Epithelial cell of proximal tubule (primary cell): ENCODE data around the gene TMEM147. TPM values are rescaled to one million over a fixed set of nuclear protein-coding genes. Genes with fewer than 3 reads are reported as not detected.

Source experiments
- DNase-seq: peaks from one replicate; pipeline ENCODE4 v3.0.0-alpha.2; 2011; ENCODE audit warnings: low read depth
- H3K4me3 ChIP-seq: 2 replicates; pipeline ENCODE4 v1.5.1; 2011; ENCODE audit warnings: low read depth, mild to moderate bottlenecking, low read length
- CTCF ChIP-seq: conservative IDR thresholded peaks from 2 replicates; pipeline ENCODE4 v1.5.1; 2012; ENCODE audit warnings: low read depth, mild to moderate bottlenecking, low read length
- total RNA-seq: library from RNA; depleted of rRNA; stranded (reverse); fragments of >200 nt; gene quantifications from 2 replicates; pipeline ENCODE4 v1.2.3, GENCODE V29; 2015

TMEM147 gene
- total RNA-seq, 1 donor from 2014 or later, result 167 TPM

DNA sequence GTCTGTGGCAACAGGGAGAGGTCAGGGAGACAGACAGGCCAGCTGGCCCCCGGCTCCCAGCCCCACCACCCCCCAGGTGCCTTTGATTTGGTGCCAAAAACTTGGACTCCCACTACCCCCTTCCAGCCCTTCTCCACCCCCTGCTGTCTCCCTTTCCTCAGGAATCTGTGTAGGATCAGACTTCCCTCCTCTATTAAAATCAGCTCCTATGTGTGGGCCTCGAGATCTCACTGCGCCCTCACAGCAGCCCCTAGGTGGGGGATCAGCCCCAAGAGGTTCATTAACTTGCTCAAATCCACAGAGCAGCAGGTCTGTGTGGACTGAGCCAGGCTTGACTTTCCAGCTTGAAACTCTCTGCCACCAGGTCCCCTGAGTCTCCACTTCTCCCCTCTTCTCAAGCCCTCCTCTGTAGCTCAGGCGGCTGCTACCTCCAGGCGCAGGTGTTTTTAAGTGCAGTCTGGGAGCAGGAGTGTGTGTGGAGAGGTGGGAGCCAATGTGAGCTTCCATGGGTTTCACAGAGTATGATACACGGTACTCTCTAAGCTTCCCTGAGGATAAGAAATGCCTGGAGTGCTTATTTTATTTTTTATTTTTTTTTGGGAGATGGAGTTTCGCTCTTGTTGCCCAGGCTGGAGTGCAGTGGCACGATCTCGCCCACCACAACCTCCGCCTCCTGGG lies 10.5 kb upstream of the TMEM147 start:
- DNase-seq, result no peak
- TF ChIP-seq CTCF, result no peak
- no peak overlapping the region for H3K4me3 ChIP-seq

DNA sequence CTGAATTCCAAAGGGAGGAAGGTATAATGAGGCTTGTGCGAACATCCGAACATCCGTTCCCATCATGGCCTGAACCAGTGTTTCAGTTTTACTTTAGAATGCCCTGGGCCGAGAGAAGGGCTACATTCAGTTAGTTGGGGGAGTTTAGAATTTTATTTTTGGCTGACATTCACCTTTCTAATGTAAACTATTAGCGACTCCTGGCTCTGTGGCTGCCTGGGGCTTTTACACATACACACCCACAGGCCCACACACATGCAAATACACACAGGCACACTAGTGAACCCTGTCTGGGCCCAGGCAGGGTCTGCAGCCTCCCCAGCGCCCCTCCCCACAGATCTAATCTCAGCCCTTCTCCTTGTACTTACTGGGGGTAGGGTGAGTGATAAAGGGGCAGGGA lies 6.1 kb upstream of the TMEM147 start:
- no peak for TF ChIP-seq CTCF
- no peak overlapping the region for H3K4me3 ChIP-seq
- DNase-seq, result no peak

- H3K4me3 ChIP-seq, result no peak overlapping the region
- DNase-seq, result no peak
- TF ChIP-seq CTCF, result no peak
These were observed 5.6 kb upstream of the TMEM147 start for GRCh38 chr19:35539850-35540249.

- no peak for TF ChIP-seq CTCF
- no peak overlapping the region for H3K4me3 ChIP-seq
- no peak for DNase-seq
These were observed 5.0 kb upstream of the TMEM147 start for GRCh38 chr19:35540356-35540927.

DNA sequence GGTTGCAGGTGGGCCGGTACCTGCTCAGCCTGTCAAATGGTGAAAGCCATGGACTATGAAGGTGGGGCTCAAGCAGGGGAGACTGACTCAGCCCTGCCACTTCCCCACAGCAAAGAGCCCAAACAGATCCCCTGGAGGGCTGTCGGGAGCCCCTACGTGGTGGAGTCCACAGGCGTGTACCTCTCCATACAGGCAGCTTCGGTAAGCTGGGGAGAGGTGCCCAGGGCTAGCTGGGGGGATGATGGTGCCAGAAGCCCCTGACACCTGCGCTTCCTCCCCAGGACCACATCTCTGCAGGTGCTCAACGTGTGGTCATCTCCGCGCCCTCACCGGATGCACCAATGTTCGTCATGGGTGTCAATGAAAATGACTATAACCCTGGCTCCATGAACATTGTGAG lies 3.2 kb upstream of the TMEM147 start:
- no peak for TF ChIP-seq CTCF
- no peak overlapping the region for H3K4me3 ChIP-seq
- DNase-seq, result no peak

GRCh38 chr19:35543280-35544109 lies 1.9 kb upstream of the TMEM147 start:
- TF ChIP-seq CTCF, result no peak
- H3K4me3 ChIP-seq, result no peak overlapping the region
- no peak for DNase-seq
